ENCODE data around the gene CNTN1.

Gene CNTN1

GRCh38 chr12:40718878-40719372, 26.7 kb downstream of the CNTN1 start:
- H3K27ac ChIP-seq (ENCODE audit: extremely low read depth, low read depth, low read length), result no peak overlapping the region
- ChIA-PET CTCF (no interaction called here), POLR2A (no interaction called here)
- no peaks in the 10 kb centered on the region for H3K4me1 ChIP-seq (ENCODE audit: control insufficient read depth, insufficient read depth, low read length)
- no peaks in the 10 kb centered on the region for H3K36me3 ChIP-seq (ENCODE audit: control insufficient read depth in 2 of 2, insufficient read depth in 1 of 2, low read length in 2 of 2)
- TF ChIP-seq SP7 (tag by site-specific recombination; IDR thresholded peaks at IDR 0.05) (no peak), ZNF18 (tag by site-specific recombination; IDR thresholded peaks at IDR 0.05) (no peak), TRIM28 (IDR thresholded peaks at IDR 0.05; ENCODE audit: borderline replicate concordance, low read length) (no peak), ZNF394 (tag by site-specific recombination; IDR thresholded peaks at IDR 0.05; ENCODE audit: borderline replicate concordance) (no peak), ZNF354C (tag by site-specific recombination; IDR thresholded peaks at IDR 0.05; ENCODE audit: borderline replicate concordance, low read depth) (no peak), ZNF596 (tag by site-specific recombination; IDR thresholded peaks at IDR 0.05) (no peak), ZNF621 (tag by site-specific recombination; IDR thresholded peaks at IDR 0.05) (no peak), ZNF830 (tag by site-specific recombination; IDR thresholded peaks at IDR 0.05; ENCODE audit: low read depth) (no peak), GLIS1 (tag by site-specific recombination; IDR thresholded peaks at IDR 0.05) (no peak), ZNF530 (tag by site-specific recombination; IDR thresholded peaks at IDR 0.05; ENCODE audit: low read depth) (no peak), ZNF2 (tag by site-specific recombination; IDR thresholded peaks at IDR 0.05) (no peak)
- TF ChIP-seq, protein P1, sequence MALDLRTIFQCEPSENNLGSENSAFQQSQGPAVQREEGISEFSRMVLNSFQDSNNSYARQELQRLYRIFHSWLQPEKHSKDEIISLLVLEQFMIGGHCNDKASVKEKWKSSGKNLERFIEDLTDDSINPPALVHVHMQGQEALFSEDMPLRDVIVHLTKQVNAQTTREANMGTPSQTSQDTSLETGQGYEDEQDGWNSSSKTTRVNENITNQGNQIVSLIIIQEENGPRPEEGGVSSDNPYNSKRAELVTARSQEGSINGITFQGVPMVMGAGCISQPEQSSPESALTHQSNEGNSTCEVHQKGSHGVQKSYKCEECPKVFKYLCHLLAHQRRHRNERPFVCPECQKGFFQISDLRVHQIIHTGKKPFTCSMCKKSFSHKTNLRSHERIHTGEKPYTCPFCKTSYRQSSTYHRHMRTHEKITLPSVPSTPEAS (tag by site-specific recombination; IDR thresholded peaks at IDR 0.05), result no peak
- TF ChIP-seq, protein P2, sequence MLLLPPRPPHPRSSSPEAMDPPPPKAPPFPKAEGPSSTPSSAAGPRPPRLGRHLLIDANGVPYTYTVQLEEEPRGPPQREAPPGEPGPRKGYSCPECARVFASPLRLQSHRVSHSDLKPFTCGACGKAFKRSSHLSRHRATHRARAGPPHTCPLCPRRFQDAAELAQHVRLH (tag by site-specific recombination; IDR thresholded peaks at IDR 0.05), result no peak
- H3K4me3 ChIP-seq (ENCODE audit: low read depth, low read length), result no peak overlapping the region
- H3K9me3 ChIP-seq (ENCODE audit: control insufficient read depth, insufficient read depth, low read depth, low read length), result no peaks in the 10 kb centered on the region

DNA sequence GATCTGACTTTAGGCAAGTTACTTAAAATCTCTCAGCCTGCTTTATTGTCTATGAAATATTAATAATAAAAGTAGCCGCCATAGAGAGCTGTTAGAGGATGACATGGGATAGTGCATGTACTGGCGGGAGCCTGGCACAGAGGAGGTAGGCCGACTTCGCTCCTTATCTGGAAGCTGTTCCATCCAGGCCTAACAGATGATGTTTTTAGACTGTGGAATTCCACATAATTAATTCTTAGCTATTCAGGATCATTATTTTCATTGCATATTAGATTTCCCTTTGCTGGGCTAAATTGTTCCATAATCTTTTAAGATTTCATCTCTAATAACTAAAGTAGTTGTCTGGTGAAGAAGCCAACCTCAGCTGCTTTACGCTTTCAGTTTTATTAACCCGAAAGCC, 30.8 kb downstream of the CNTN1 start:
- no peak for TF ChIP-seq TSHZ1 (tag by site-specific recombination; IDR thresholded peaks at IDR 0.05; ENCODE audit: borderline replicate concordance)
- TF ChIP-seq ZNF530 (tag by site-specific recombination; IDR thresholded peaks at IDR 0.05; ENCODE audit: low read depth), result no peak
- TF ChIP-seq ZNF174 (tag by site-specific recombination; IDR thresholded peaks at IDR 0.05), result no peak
- TF ChIP-seq HOXC10 (CRISPR knock-in tag; IDR thresholded peaks at IDR 0.05), result no peak
- TF ChIP-seq ZNF623 (tag by site-specific recombination; IDR thresholded peaks at IDR 0.05), result no peak
- no peak for TF ChIP-seq PATZ1 (tag by site-specific recombination; IDR thresholded peaks at IDR 0.05)
- TF ChIP-seq ZNF23 (tag by site-specific recombination; IDR thresholded peaks at IDR 0.05; ENCODE audit: borderline replicate concordance), result no peak
- TF ChIP-seq ZNF549 (tag by site-specific recombination; IDR thresholded peaks at IDR 0.05), result no peak
- TF ChIP-seq YY2 (tag by site-specific recombination; IDR thresholded peaks at IDR 0.05), result no peak
- TF ChIP-seq EGR2 (tag by site-specific recombination; IDR thresholded peaks at IDR 0.05; ENCODE audit: low read depth), result no peak
- no peak for TF ChIP-seq ZNF768 (tag by site-specific recombination; IDR thresholded peaks at IDR 0.05)
- no peak for TF ChIP-seq ZNF274 (IDR thresholded peaks at IDR 0.05; ENCODE audit: low read length)
- no peak for TF ChIP-seq ZNF274 (tag by site-specific recombination; IDR thresholded peaks at IDR 0.05; ENCODE audit: borderline replicate concordance)
- no peak for TF ChIP-seq SP2 (tag by site-specific recombination; IDR thresholded peaks at IDR 0.05)
- TF ChIP-seq ZNF16 (tag by site-specific recombination; IDR thresholded peaks at IDR 0.05; ENCODE audit: low read depth), result no peak
- no peak overlapping the region for H3K27ac ChIP-seq (ENCODE audit: extremely low read depth, low read depth, low read length)
- no peaks in the 10 kb centered on the region for H3K4me1 ChIP-seq (ENCODE audit: control insufficient read depth, insufficient read depth, low read length)
- no peaks in the 10 kb centered on the region for H3K9me3 ChIP-seq (ENCODE audit: control insufficient read depth, insufficient read depth, low read depth, low read length)
- CTCF ChIA-PET, result no interaction called here
- POLR2A ChIA-PET, result no interaction called here
- no peak overlapping the region for H3K4me3 ChIP-seq (ENCODE audit: low read depth, low read length)
- H3K36me3 ChIP-seq (ENCODE audit: control insufficient read depth in 2 of 2, insufficient read depth in 1 of 2, low read length in 2 of 2), result no peaks in the 10 kb centered on the region

Measured in HEK293 (cell line).